Fibroblast of pulmonary artery (primary cell): ENCODE data around the gene KRT72.

Experiments used
- DNase-seq: peaks from one replicate; pipeline ENCODE4 v3.0.0-alpha.2; 2010; ENCODE audit warnings: low read depth
- H3K4me3 ChIP-seq: replicated peaks from 2 replicates; pipeline ENCODE4 v1.5.1; 2011; ENCODE audit warnings: low read depth, mild to moderate bottlenecking, control low read depth, low read length, moderate library complexity
- TF ChIP-seq, protein P1 (sequence below): IDR thresholded peaks from 2 replicates; pipeline ENCODE4 v1.5.1; 2011; ENCODE audit warnings: mild to moderate bottlenecking, control low read depth, low read length, inconsistent platforms; ENCODE audit errors: missing control alignments

Gene KRT72

DNA sequence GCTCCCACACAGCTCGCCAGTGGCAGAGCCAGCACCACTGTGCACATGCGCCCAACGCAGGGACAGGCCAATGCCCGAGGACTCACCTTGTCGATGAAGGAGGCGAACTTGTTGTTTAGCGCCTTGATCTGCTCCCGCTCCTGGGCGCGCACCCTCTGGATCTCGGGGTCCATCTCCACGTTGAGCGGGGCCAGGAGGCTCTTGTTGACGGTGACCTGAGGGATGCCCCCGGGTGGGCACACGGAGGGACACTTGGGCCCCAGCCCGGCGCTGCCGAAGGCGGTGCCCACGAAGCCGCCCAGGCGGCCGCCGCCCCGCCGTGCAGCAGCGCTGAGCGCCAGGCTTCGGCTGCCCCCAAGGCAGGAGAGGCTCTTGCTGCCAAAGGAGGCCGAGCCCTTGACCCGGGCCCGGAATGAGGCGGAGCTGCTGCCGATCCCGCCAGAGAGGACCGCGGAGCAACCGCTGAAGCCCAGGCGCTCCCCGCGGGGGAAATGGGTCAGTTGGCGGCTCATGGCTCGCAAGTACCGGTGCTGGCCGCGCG, at the start of gene KRT72:
TSS of gene KRT72 (minus strand) at position 523 of the 541 bp plus-strand sequence. CDS start at position 512, 11 bp downstream.
- DNase-seq: no peak
- no peak within 1 kb of the TSS for H3K4me3 ChIP-seq
- TF ChIP-seq, protein P1, sequence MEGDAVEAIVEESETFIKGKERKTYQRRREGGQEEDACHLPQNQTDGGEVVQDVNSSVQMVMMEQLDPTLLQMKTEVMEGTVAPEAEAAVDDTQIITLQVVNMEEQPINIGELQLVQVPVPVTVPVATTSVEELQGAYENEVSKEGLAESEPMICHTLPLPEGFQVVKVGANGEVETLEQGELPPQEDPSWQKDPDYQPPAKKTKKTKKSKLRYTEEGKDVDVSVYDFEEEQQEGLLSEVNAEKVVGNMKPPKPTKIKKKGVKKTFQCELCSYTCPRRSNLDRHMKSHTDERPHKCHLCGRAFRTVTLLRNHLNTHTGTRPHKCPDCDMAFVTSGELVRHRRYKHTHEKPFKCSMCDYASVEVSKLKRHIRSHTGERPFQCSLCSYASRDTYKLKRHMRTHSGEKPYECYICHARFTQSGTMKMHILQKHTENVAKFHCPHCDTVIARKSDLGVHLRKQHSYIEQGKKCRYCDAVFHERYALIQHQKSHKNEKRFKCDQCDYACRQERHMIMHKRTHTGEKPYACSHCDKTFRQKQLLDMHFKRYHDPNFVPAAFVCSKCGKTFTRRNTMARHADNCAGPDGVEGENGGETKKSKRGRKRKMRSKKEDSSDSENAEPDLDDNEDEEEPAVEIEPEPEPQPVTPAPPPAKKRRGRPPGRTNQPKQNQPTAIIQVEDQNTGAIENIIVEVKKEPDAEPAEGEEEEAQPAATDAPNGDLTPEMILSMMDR: no peak

DNA sequence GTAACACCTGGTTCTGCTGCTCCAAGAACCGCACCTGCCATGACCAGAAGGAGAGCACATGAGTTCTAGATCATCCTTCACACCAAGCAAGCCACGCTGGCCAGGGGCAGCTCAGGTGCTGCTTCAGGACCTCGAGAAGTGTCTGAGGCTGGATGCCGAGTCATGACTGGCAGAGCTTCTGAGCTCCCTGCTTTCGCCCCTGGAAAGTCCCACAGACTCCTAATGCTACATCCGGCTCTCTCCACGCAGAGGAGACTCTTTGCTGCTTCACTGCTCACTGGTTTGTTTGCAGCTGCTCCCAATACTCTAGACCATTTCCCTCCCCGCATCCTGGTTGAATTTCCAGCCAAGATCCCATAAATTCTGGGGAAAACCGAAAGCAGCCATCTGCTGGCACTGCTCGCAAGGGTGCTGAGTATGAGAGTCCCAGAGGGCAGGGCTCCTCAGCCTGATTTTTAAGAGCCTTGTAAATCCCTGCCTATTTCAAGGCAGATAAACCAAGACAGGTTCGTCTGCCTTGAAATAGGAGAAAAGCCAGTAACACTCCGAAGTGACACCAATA, 49.3 kb upstream of the KRT72 start:
- DNase-seq: no peak
- H3K4me3 ChIP-seq: no peak overlapping the region
- TF ChIP-seq, protein P1: no peak

DNA sequence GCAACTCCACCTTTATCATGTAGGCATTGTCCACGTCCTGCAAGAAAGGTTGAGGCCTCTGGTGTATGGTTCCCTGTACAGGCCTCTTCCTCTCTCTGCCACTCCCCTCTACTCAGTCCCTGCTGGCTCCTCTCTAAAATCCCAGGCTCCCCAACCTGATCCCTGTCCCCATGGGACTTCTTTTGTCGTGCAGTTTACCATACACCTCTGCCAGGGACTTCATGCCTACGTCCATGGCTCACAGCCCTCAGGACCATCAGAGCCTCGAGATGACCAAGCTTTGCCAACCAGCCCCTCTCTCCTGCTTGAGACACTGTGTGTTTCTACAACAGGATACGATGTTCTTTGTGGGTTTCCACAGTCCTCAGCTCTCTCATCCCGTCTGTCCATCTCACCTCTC, 47.8 kb upstream of the KRT72 start:
- no peak overlapping the region for H3K4me3 ChIP-seq
- TF ChIP-seq, protein P1: no peak
- no peak for DNase-seq

DNA sequence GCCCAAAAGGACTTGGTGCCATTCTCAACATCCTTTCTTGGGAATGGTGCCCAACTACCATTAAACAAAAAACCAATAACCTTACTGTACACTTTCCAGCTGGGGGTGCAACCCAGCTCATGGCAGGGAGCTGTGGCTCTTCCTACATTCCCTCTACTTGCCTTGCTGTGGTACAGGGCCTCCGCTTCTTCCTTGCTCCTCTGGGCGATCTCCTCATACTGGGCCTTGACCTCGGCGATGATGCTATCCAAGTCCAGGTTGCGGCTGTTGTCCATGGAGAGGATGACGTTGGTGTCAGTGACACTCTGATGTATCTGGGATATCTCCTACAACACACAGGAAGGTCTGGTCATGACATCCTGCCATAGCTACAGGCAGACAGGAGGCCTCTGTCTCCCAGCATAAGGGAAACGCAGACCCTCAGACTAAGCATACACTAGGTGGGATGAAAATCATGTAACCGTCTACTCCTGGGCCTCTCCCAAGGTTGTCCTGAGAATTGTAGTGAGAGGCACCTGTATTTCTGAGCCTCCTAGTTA, 46.8 kb upstream of the KRT72 start:
- no peak for DNase-seq
- H3K4me3 ChIP-seq: no peak overlapping the region
- TF ChIP-seq, protein P1: no peak

DNA sequence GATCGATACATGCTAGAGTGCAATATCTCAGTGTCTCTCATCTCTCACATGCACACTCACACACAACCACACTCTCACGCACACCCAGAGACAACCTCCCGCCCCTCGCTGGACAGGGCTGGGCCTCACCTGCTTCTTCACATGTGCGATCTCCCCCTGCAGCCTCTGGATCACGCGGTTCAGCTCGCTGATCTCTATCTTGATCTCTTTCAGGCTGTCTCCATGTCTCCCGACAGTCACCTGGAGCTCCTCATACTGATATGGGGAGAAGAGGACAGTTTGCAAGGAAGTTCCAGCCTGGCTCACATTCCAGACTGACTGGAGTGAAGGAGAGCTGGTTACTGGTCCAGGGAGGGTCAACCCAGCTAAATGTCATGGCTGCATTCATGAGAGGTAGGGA, 46.3 kb upstream of the KRT72 start:
- DNase-seq: no peak
- no peak overlapping the region for H3K4me3 ChIP-seq
- TF ChIP-seq, protein P1: no peak

DNA sequence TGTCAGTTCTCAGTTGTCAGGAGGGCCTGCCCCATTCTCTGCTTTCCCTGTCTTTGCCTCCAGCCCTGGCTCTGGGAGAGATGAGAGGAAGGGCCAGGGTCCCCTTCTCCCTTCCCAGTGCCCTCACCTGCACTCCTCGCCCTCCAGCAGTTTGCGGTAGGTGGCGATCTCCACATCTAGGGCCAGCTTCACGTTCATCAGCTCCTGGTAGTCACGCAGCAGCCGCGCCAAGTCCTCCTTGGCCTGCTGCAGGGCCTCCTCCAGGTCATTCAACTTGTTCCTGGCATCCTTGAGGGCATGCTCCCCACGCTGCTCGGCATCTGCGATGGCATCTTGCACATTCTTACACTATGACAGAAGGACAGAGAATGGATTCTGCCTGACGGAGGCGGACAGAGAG, 45.4 kb upstream of the KRT72 start:
- DNase-seq: no peak
- no peak overlapping the region for H3K4me3 ChIP-seq
- TF ChIP-seq, protein P1: no peak

DNA sequence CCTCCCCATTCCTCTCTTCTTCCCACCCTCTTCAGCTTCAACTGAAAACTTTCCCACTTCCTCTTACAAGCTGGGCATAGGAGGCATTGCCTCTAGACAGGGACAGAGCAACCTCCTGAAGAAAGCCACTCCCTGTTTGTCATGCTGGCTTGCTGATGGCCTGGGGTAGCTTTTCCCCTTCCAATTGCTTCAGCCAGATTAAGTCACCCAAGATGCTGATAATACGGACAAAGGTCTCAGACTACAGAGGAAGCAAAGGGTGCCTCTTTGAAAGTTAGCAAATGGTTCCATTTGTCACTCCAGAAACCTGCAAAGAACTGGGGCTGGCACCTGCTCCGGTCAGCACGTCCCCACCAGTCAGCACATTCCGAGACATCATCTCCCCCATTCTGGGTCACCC, 44.7 kb upstream of the KRT72 start:
- TF ChIP-seq, protein P1: no peak
- DNase-seq: no peak
- H3K4me3 ChIP-seq: no peak overlapping the region
